ENCODE data around the gene ATXN1.

The ATXN1 gene

GRCh38 chr6:16696496-16696895, 64.8 kb downstream of the ATXN1 start:
- H3K9me3 ChIP-seq, result no peaks in the 10 kb centered on the region
- H3K27me3 ChIP-seq, result no peaks in the 10 kb centered on the region; the same call in 1 of the 2 replicates
- no peak overlapping the region for H3K4me2 ChIP-seq
- no peak overlapping the region for H3K4me3 ChIP-seq
- H3K36me3 ChIP-seq, result no peaks in the 10 kb centered on the region
- H3K9ac ChIP-seq, result no peak overlapping the region
- no peak overlapping the region for H3K27ac ChIP-seq
- peaks cover 7% of the 10 kb centered on the region; the same call in 1 of the 2 replicates for H4K20me1 ChIP-seq
- H3K4me1 ChIP-seq, result peaks cover 7% of the 10 kb centered on the region
- TF ChIP-seq Cebpa-rat (IDR thresholded peaks at IDR 0.05), result no peak

GRCh38 chr6:16694781-16695578, 66.3 kb downstream of the ATXN1 start:
- H4K20me1 ChIP-seq, result no peaks in the 10 kb centered on the region
- H3K27me3 ChIP-seq, result no peaks in the 10 kb centered on the region
- no peak overlapping the region for H3K4me2 ChIP-seq
- H3K36me3 ChIP-seq, result no peaks in the 10 kb centered on the region
- H3K4me1 ChIP-seq, result no peaks in the 10 kb centered on the region
- no peaks in the 10 kb centered on the region for H3K9me3 ChIP-seq
- no peak for TF ChIP-seq Cebpa-rat (IDR thresholded peaks at IDR 0.05)
- no peak overlapping the region for H3K27ac ChIP-seq
- no peak overlapping the region for H3K4me3 ChIP-seq
- no peak overlapping the region for H3K9ac ChIP-seq

- Histone ChIP-seq H3K36me3 (no peaks in the 10 kb centered on the region), H3K4me3 (no peak overlapping the region), H3K27me3 (no peaks in the 10 kb centered on the region), H3K9ac (no peak overlapping the region), H3K4me2 (no peak overlapping the region), H3K9me3 (no peaks in the 10 kb centered on the region), H3K4me1 (no peaks in the 10 kb centered on the region), H4K20me1 (no peaks in the 10 kb centered on the region), H3K27ac (no peak overlapping the region)
- no peak for TF ChIP-seq Cebpa-rat (IDR thresholded peaks at IDR 0.05)
Observed at GRCh38 chr6:16691324-16691723, 69.9 kb downstream of the ATXN1 start.

GRCh38 chr6:16690608-16691142, 70.6 kb downstream of the ATXN1 start:
- Histone ChIP-seq H3K4me3 (no peak overlapping the region), H3K27me3 (no peaks in the 10 kb centered on the region), H3K4me2 (no peak overlapping the region), H3K27ac (no peak overlapping the region), H3K9ac (no peak overlapping the region), H4K20me1 (no peaks in the 10 kb centered on the region), H3K4me1 (no peaks in the 10 kb centered on the region), H3K36me3 (no peaks in the 10 kb centered on the region), H3K9me3 (no peaks in the 10 kb centered on the region)
- peak; percentile 60 for TF ChIP-seq Cebpa-rat (IDR thresholded peaks at IDR 0.05)

- H3K4me1 ChIP-seq, result peaks cover 5% of the 10 kb centered on the region
- H3K9ac ChIP-seq, result no peak overlapping the region
- TF ChIP-seq Cebpa-rat (IDR thresholded peaks at IDR 0.05), result no peak
- peaks cover 6% of the 10 kb centered on the region; the same call in 1 of the 2 replicates for H4K20me1 ChIP-seq
- no peaks in the 10 kb centered on the region for H3K9me3 ChIP-seq
- no peak overlapping the region for H3K4me2 ChIP-seq
- H3K36me3 ChIP-seq, result no peaks in the 10 kb centered on the region
- no peak overlapping the region for H3K27ac ChIP-seq
- no peak overlapping the region for H3K4me3 ChIP-seq
- no peaks in the 10 kb centered on the region for H3K27me3 ChIP-seq
Observed at GRCh38 chr6:16689788-16690607, 71.3 kb downstream of the ATXN1 start.

GRCh38 chr6:16688984-16689636, 72.2 kb downstream of the ATXN1 start:
- H4K20me1 ChIP-seq, result peaks cover 15% of the 10 kb centered on the region
- no peak overlapping the region for H3K4me2 ChIP-seq
- no peak for TF ChIP-seq Cebpa-rat (IDR thresholded peaks at IDR 0.05)
- H3K36me3 ChIP-seq, result no peaks in the 10 kb centered on the region
- H3K27me3 ChIP-seq, result no peaks in the 10 kb centered on the region
- peaks cover 14% of the 10 kb centered on the region for H3K4me1 ChIP-seq
- H3K9me3 ChIP-seq, result no peaks in the 10 kb centered on the region
- no peak overlapping the region for H3K27ac ChIP-seq
- H3K4me3 ChIP-seq, result no peak overlapping the region
- no peak overlapping the region for H3K9ac ChIP-seq

GRCh38 chr6:16688436-16688835, 72.8 kb downstream of the ATXN1 start:
- Histone ChIP-seq H3K9me3 (no peaks in the 10 kb centered on the region), H3K4me1 (peaks cover 21% of the 10 kb centered on the region), H4K20me1 (peaks cover 21% of the 10 kb centered on the region), H3K4me2 (no peak overlapping the region), H3K9ac (no peak overlapping the region), H3K36me3 (no peaks in the 10 kb centered on the region), H3K27ac (no peak overlapping the region), H3K4me3 (no peak overlapping the region), H3K27me3 (no peaks in the 10 kb centered on the region)
- no peak for TF ChIP-seq Cebpa-rat (IDR thresholded peaks at IDR 0.05)

GRCh38 chr6:16687045-16687444, 74.2 kb downstream of the ATXN1 start:
- H3K27ac ChIP-seq, result no peak overlapping the region
- peaks cover 32% of the 10 kb centered on the region for H4K20me1 ChIP-seq
- H3K4me2 ChIP-seq, result no peak overlapping the region

GRCh38 chr6:16684896-16685554, 76.2 kb downstream of the ATXN1 start:
- Histone ChIP-seq H3K36me3 (no peaks in the 10 kb centered on the region), H3K9ac (no peak overlapping the region), H3K4me1 (peaks cover 31% of the 10 kb centered on the region), H3K27ac (no peak overlapping the region), H3K27me3 (no peaks in the 10 kb centered on the region), H3K4me2 (peak overlapping the region; percentile 71), H4K20me1 (peaks cover 32% of the 10 kb centered on the region), H3K9me3 (no peaks in the 10 kb centered on the region), H3K4me3 (no peak overlapping the region)
- no peak for TF ChIP-seq Cebpa-rat (IDR thresholded peaks at IDR 0.05)

More at GRCh38 chr6:16687045-16687444, 74.2 kb downstream of the ATXN1 start:
- H3K27me3 ChIP-seq, result no peaks in the 10 kb centered on the region
- TF ChIP-seq Cebpa-rat (IDR thresholded peaks at IDR 0.05), result no peak
- no peaks in the 10 kb centered on the region for H3K9me3 ChIP-seq
- H3K36me3 ChIP-seq, result no peaks in the 10 kb centered on the region
- H3K4me1 ChIP-seq, result peaks cover 31% of the 10 kb centered on the region
- H3K9ac ChIP-seq, result no peak overlapping the region
- H3K4me3 ChIP-seq, result no peak overlapping the region

All from BLaER1 (cell line).